SKM-1 treated with dmso at 0.1 percent for 144 hours (cell line): ENCODE data around the gene PSKH1.

Experiments
- DNase-seq: peaks from one replicate; lab custom pipeline; 2025; ENCODE audit not compliant: unreplicated experiment; lab: John Stamatoyannopoulos, UW

The PSKH1 gene

GRCh38 chr16:67939507-67940445, 46.7 kb downstream of the PSKH1 start:
- no peak for DNase-seq

- DNase-seq, result no peak
Measured at GRCh38 chr16:67940446-67941089, 47.5 kb downstream of the PSKH1 start.

- DNase-seq, result no peak
Measured at GRCh38 chr16:67941469-67942199, 48.6 kb downstream of the PSKH1 start.

- DNase-seq, result peak; percentile 41
Measured at GRCh38 chr16:67942200-67942509, 49.1 kb downstream of the PSKH1 start.

GRCh38 chr16:67942510-67943255, 49.6 kb downstream of the PSKH1 start:
- DNase-seq, result no peak

- DNase-seq, result no peak
Measured at GRCh38 chr16:67943256-67943618, 50.2 kb downstream of the PSKH1 start.

GRCh38 chr16:67943619-67944504, 50.8 kb downstream of the PSKH1 start, which contains the start of gene LCAT:
TSS of gene LCAT (minus strand) at chr16:67944120. CDS start at chr16:67944101, 19 bp downstream.
- no peak for DNase-seq

GRCh38 chr16:67944690-67945391, 51.8 kb downstream of the PSKH1 start:
- no peak for DNase-seq

GRCh38 chr16:67945392-67945933, 52.4 kb downstream of the PSKH1 start:
- DNase-seq, result no peak

- DNase-seq, result no peak
Measured at GRCh38 chr16:67946128-67946569, 53.1 kb downstream of the PSKH1 start.

- DNase-seq, result no peak
Measured at GRCh38 chr16:67946966-67947558, 54.0 kb downstream of the PSKH1 start.

GRCh38 chr16:67948015-67948414, 55.0 kb downstream of the PSKH1 start:
- no peak for DNase-seq

GRCh38 chr16:67949645-67950044, 56.6 kb downstream of the PSKH1 start:
- DNase-seq, result no peak

GRCh38 chr16:67950335-67950843, 57.3 kb downstream of the PSKH1 start:
- no peak for DNase-seq

GRCh38 chr16:67951485-67951884, 58.4 kb downstream of the PSKH1 start:
- no peak for DNase-seq

GRCh38 chr16:67953641-67954375, 60.8 kb downstream of the PSKH1 start:
- DNase-seq, result no peak

GRCh38 chr16:67954421-67955196, 61.6 kb downstream of the PSKH1 start:
- DNase-seq, result no peak
